Measurements from ENCODE around the gene IFITM2. TPM values are rescaled to one million over a fixed set of nuclear protein-coding genes. Genes with fewer than 3 reads are reported as not detected.

Gene IFITM2
- total and polyA plus RNA-seq, 10 donors = 507 to 1,635 (median 979) TPM

GRCh38 chr11:272195-272930 lies 35.3 kb upstream of the IFITM2 start:
- WGBS, 5 donors = 86 to 94% (median 90%) methylated on average over 21 to 22 of the region's 22 CpGs
- peak overlapping the region in 1 of 8 donors; percentile 16 for H3K27ac ChIP-seq
- TF ChIP-seq POLR2AphosphoS5 (IDR thresholded peaks at IDR 0.05) (no peak), POLR2A (IDR thresholded peaks at IDR 0.05) (no peak)
- TF ChIP-seq, protein P1, sequence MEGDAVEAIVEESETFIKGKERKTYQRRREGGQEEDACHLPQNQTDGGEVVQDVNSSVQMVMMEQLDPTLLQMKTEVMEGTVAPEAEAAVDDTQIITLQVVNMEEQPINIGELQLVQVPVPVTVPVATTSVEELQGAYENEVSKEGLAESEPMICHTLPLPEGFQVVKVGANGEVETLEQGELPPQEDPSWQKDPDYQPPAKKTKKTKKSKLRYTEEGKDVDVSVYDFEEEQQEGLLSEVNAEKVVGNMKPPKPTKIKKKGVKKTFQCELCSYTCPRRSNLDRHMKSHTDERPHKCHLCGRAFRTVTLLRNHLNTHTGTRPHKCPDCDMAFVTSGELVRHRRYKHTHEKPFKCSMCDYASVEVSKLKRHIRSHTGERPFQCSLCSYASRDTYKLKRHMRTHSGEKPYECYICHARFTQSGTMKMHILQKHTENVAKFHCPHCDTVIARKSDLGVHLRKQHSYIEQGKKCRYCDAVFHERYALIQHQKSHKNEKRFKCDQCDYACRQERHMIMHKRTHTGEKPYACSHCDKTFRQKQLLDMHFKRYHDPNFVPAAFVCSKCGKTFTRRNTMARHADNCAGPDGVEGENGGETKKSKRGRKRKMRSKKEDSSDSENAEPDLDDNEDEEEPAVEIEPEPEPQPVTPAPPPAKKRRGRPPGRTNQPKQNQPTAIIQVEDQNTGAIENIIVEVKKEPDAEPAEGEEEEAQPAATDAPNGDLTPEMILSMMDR (IDR thresholded peaks at IDR 0.05 in 8 of 11, conservative IDR thresholded peaks at IDR 0.05 in 3 of 11) = no peak
- DNase-seq = no peak
- intact Hi-C loops (cut with DNase I; ENCODE audit: low total_unique reads) = no loop called here
- H3K9me3 ChIP-seq = peaks cover 0 to 6% (median 0%) of the 10 kb centered on the region in 8 donors
- H3K4me1 ChIP-seq = peaks cover 0 to 52% (median 19%) of the 10 kb centered on the region in 6 donors
- H3K36me3 ChIP-seq = no peaks in the 10 kb centered on the region
- no peak overlapping the region for H3K4me3 ChIP-seq
- no peaks in the 10 kb centered on the region for H3K27me3 ChIP-seq (replicated peaks in 1 of 7)

GRCh38 chr11:272931-273198 lies 34.8 kb upstream of the IFITM2 start:
- WGBS, 5 donors = 85 to 94% (median 91%) methylated on average over 6 of the region's 6 CpGs
- peaks cover 0 to 6% (median 0%) of the 10 kb centered on the region in 8 donors for H3K9me3 ChIP-seq
- intact Hi-C loops (cut with DNase I; ENCODE audit: low total_unique reads) = no loop called here
- no peaks in the 10 kb centered on the region for H3K36me3 ChIP-seq
- TF ChIP-seq POLR2A (IDR thresholded peaks at IDR 0.05) (no peak), POLR2AphosphoS5 (IDR thresholded peaks at IDR 0.05) (no peak)
- TF ChIP-seq, protein P1 (IDR thresholded peaks at IDR 0.05 in 8 of 11, conservative IDR thresholded peaks at IDR 0.05 in 3 of 11) = no peak
- peaks cover 0 to under 1% (median 0%) of the 10 kb centered on the region in 7 donors for H3K27me3 ChIP-seq (replicated peaks in 1 of 7)
- H3K4me3 ChIP-seq = no peak overlapping the region
- H3K27ac ChIP-seq = no peak overlapping the region
- peak; percentile 54 for DNase-seq
- H3K4me1 ChIP-seq = peaks cover 0 to 54% (median 19%) of the 10 kb centered on the region in 6 donors

DNA sequence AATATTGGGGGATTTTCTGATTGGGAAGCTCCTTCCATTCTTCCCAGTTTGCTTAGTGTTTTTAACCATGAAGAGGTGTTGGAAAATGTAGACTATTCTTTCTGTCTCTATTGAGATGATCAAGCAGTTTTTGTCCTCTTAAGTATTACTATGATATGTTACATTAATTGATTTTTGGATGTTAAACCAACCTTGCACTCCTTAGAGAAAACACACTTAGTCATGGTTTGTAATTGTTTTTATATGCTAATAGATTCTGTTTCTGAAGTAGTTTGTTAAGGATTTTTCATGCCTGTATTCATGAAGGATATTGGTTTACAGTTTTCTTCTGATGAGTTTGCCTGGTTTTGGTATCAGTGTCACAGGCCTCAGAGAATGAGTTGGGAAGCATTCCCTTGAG lies 31.4 kb upstream of the IFITM2 start:
- no peak for DNase-seq
- intact Hi-C loops (cut with DNase I; ENCODE audit: low total_unique reads) = no loop called here
- Histone ChIP-seq H3K4me3 (no peak overlapping the region), H3K27ac (peak overlapping the region in 2 of 8 donors; percentile 86 to 89), H3K9me3 (peaks cover 0 to 6% (median 0%) of the 10 kb centered on the region in 8 donors), H3K4me1 (peaks cover 20 to 57% (median 31%) of the 10 kb centered on the region in 6 donors), H3K36me3 (no peaks in the 10 kb centered on the region), H3K27me3 (replicated peaks in 1 of 7) (peaks cover 0 to 34% (median 31%) of the 10 kb centered on the region in 7 donors)
- TF ChIP-seq POLR2A (IDR thresholded peaks at IDR 0.05) = no peak
- TF ChIP-seq, protein P1 (IDR thresholded peaks at IDR 0.05 in 8 of 11, conservative IDR thresholded peaks at IDR 0.05 in 3 of 11) = no peak
- no peak for TF ChIP-seq POLR2AphosphoS5 (IDR thresholded peaks at IDR 0.05)

All from spleen (tissue), 11 donors.